DND-41 (cell line): ENCODE data around the gene OR14C36.
"Not testable (repeated sequence)": the region's sequence is repeated elsewhere in the genome, so short reads cannot be mapped to it uniquely, and the experiment has no call there.

Source experiments
- CTCF ChIP-seq: IDR thresholded peaks from 2 replicates; pipeline ENCODE4 v1.5.1; 2012; ENCODE audit warnings: borderline replicate concordance, low read length, moderate library complexity, mild to moderate bottlenecking; ENCODE audit not compliant: poor library complexity, severe bottlenecking; ENCODE audit errors: extremely low read depth
- EZH2 ChIP-seq: IDR thresholded peaks from 3 replicates; pipeline ENCODE4 v1.6.1; 2012; ENCODE audit warnings: borderline replicate concordance, low read depth, mild to moderate bottlenecking, moderate library complexity, low read length, inconsistent platforms; ENCODE audit not compliant: severe bottlenecking

- TF ChIP-seq CTCF, EZH2: not testable (repeated sequence)
Observed at GRCh38 chr1:248306740-248307139, 41.8 kb upstream of the OR14C36 start.
